HG03460 (cell line): ENCODE data around the gene CCNJL.

Experiments
- ATAC-seq: cut with Tn5 transposase; IDR thresholded peaks from one replicate; pipeline ENCODE4 v1.9.1; 2021; ENCODE audit not compliant: unreplicated experiment

CCNJL gene

GRCh38 chr5:160229190-160229742 lies 83.1 kb downstream of the CCNJL start, which contains the start of gene FABP6:
TSS of gene FABP6 (plus strand) at chr5:160229506. CDS start at chr5:160229558, 52 bp downstream.
- ATAC-seq: no peak

GRCh38 chr5:160227012-160227411 lies 85.4 kb downstream of the CCNJL start:
- ATAC-seq: no peak

GRCh38 chr5:160221082-160221481 lies 91.3 kb downstream of the CCNJL start:
- ATAC-seq: no peak

- no peak for ATAC-seq
These were observed 93.0 kb downstream of the CCNJL start for GRCh38 chr5:160219356-160219755.

- ATAC-seq: no peak
These were observed 98.8 kb downstream of the CCNJL start for GRCh38 chr5:160213537-160213936.

GRCh38 chr5:160211352-160211751 lies 101.0 kb downstream of the CCNJL start:
- no peak for ATAC-seq

- ATAC-seq: no peak
These were observed 101.8 kb downstream of the CCNJL start for GRCh38 chr5:160210606-160211005.

GRCh38 chr5:160209917-160210316 lies 102.4 kb downstream of the CCNJL start:
- ATAC-seq: no peak

GRCh38 chr5:160207061-160207460 lies 105.3 kb downstream of the CCNJL start:
- no peak for ATAC-seq
